Measurements from ENCODE around the gene TMTC4. TPM values are rescaled to one million over a fixed set of nuclear protein-coding genes. Genes with fewer than 3 reads are reported as not detected.

Gene TMTC4
- polyA plus RNA-seq, 3 donors, result 2.1 to 11.5 (median 3.9) TPM

DNA sequence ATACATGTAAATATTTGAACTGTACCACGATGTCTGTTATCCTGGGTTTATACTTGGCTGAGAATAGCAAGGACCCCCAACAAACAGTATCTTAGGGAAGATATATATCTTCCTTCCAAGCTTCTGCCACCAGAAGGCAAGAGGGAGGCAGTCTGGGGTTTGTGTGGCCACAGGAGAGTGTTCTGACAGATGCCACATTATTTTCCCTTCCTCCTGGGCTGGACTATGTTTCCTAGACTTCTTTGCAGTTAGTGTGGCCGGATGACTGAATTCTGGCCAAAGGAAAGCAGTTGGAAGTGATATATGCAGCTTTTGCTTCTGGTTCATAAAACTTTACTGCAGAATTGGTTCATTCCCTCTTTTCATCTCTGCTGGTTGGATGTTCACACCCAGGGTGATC lies 39.9 kb upstream of the TMTC4 start:
- H3K4me1 ChIP-seq (ENCODE audit: control insufficient read depth in 1 of 2, insufficient read depth in 2 of 2, low read length in 2 of 2), result no peaks in the 10 kb centered on the region
- intact Hi-C loops (cut with micrococcal nuclease), result no loop called here
- no peak overlapping the region for H3K9ac ChIP-seq (ENCODE audit: insufficient read depth, low read length, poor library complexity, severe bottlenecking)
- no peaks in the 10 kb centered on the region for H3K27me3 ChIP-seq (ENCODE audit: control insufficient read depth in 2 of 2, insufficient read depth in 2 of 2, low read length in 2 of 2)
- Mint-ChIP-seq H3K36me3 (no peaks in the 10 kb centered on the region), H3K27ac (no peak overlapping the region), H3K27me3 (ENCODE audit: low read depth in 3 of 3) (peaks cover 2 to 5% (median 3%) of the 10 kb centered on the region in 3 donors), H3K4me1 (no peaks in the 10 kb centered on the region), H3K9me3 (peaks cover 0 to 14% (median 3%) of the 10 kb centered on the region in 7 donors), H3K4me3 (no peak overlapping the region)
- TF ChIP-seq, protein P1, sequence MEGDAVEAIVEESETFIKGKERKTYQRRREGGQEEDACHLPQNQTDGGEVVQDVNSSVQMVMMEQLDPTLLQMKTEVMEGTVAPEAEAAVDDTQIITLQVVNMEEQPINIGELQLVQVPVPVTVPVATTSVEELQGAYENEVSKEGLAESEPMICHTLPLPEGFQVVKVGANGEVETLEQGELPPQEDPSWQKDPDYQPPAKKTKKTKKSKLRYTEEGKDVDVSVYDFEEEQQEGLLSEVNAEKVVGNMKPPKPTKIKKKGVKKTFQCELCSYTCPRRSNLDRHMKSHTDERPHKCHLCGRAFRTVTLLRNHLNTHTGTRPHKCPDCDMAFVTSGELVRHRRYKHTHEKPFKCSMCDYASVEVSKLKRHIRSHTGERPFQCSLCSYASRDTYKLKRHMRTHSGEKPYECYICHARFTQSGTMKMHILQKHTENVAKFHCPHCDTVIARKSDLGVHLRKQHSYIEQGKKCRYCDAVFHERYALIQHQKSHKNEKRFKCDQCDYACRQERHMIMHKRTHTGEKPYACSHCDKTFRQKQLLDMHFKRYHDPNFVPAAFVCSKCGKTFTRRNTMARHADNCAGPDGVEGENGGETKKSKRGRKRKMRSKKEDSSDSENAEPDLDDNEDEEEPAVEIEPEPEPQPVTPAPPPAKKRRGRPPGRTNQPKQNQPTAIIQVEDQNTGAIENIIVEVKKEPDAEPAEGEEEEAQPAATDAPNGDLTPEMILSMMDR (IDR thresholded peaks at IDR 0.05), result no peak
- no peaks in the 10 kb centered on the region for H3K36me3 ChIP-seq (replicated peaks in 1 of 2; ENCODE audit: control insufficient read depth in 1 of 2, insufficient read depth in 2 of 2, low read length in 2 of 2)
- no CpG with 5 or more reads among the region's 2 CpGs for WGBS (ENCODE audit: insufficient coverage)
- H3K79me2 ChIP-seq (ENCODE audit: insufficient read depth, low read length), result no peaks in the 10 kb centered on the region
- no peaks in the 10 kb centered on the region for H3K9me3 ChIP-seq (replicated peaks in 1 of 2; ENCODE audit: control insufficient read depth in 1 of 2, insufficient read depth in 1 of 2, low read length in 2 of 2)
- H3K4me3 ChIP-seq (replicated peaks in 1 of 3; ENCODE audit: low read depth in 2 of 3, low read length in 3 of 3), result no peak overlapping the region
- DNase-seq, result no peak
- no peak overlapping the region for H3K4me2 ChIP-seq (replicated peaks; ENCODE audit: extremely low read depth, low read length, poor library complexity, severe bottlenecking)
- no peaks in the 10 kb centered on the region for H4K20me1 ChIP-seq (ENCODE audit: insufficient read depth, low read length)
- no peak overlapping the region for H2AFZ ChIP-seq (ENCODE audit: insufficient read depth, low read depth, low read length, poor library complexity, severe bottlenecking)
- no peak overlapping the region for H3K27ac ChIP-seq (ENCODE audit: low read depth in 1 of 2, low read length in 2 of 2)

DNA sequence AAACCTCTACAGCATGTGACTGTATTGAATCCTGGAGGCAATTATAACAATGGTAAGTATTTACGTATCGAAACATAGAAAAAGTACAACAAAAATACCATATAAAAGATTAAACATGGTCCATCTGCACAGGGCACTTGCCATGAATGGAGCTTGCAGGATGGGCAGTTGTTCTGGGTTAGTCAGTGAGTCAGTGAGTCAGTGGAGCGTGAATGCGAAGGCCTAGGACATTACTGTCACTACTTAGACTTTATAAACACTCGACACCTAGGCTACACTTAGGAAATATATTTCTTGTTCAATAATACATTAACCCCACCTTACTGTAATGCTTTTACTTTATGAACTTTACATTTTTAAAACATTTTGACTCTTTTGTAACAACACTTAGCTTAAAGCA lies 35.6 kb upstream of the TMTC4 start:
- Histone ChIP-seq H3K79me2 (ENCODE audit: insufficient read depth, low read length) (no peaks in the 10 kb centered on the region), H3K27ac (ENCODE audit: low read depth in 1 of 2, low read length in 2 of 2) (no peak overlapping the region), H4K20me1 (ENCODE audit: insufficient read depth, low read length) (no peaks in the 10 kb centered on the region), H3K9me3 (replicated peaks in 1 of 2; ENCODE audit: control insufficient read depth in 1 of 2, insufficient read depth in 1 of 2, low read length in 2 of 2) (peaks cover 0 to 14% of the 10 kb centered on the region in 2 donors), H3K9ac (ENCODE audit: insufficient read depth, low read length, poor library complexity, severe bottlenecking) (no peak overlapping the region), H3K27me3 (ENCODE audit: control insufficient read depth in 2 of 2, insufficient read depth in 2 of 2, low read length in 2 of 2) (no peaks in the 10 kb centered on the region), H3K36me3 (replicated peaks in 1 of 2; ENCODE audit: control insufficient read depth in 1 of 2, insufficient read depth in 2 of 2, low read length in 2 of 2) (no peaks in the 10 kb centered on the region), H3K4me2 (replicated peaks; ENCODE audit: extremely low read depth, low read length, poor library complexity, severe bottlenecking) (no peak overlapping the region), H3K4me1 (ENCODE audit: control insufficient read depth in 1 of 2, insufficient read depth in 2 of 2, low read length in 2 of 2) (no peaks in the 10 kb centered on the region), H2AFZ (ENCODE audit: insufficient read depth, low read depth, low read length, poor library complexity, severe bottlenecking) (no peak overlapping the region), H3K4me3 (replicated peaks in 1 of 3; ENCODE audit: low read depth in 2 of 3, low read length in 3 of 3) (no peak overlapping the region)
- H3K4me1 Mint-ChIP-seq, result no peaks in the 10 kb centered on the region
- intact Hi-C loops (cut with micrococcal nuclease), result no loop called here
- no peak for DNase-seq
- no peaks in the 10 kb centered on the region for H3K27me3 Mint-ChIP-seq (ENCODE audit: low read depth in 3 of 3)
- peaks cover 0 to 14% (median 2%) of the 10 kb centered on the region in 7 donors for H3K9me3 Mint-ChIP-seq
- TF ChIP-seq, protein P1 (IDR thresholded peaks at IDR 0.05), result no peak
- H3K4me3 Mint-ChIP-seq, result no peak overlapping the region
- no peaks in the 10 kb centered on the region for H3K36me3 Mint-ChIP-seq
- WGBS (ENCODE audit: insufficient coverage), result no CpG with 5 or more reads among the region's 5 CpGs
- no peak overlapping the region for H3K27ac Mint-ChIP-seq
